ENCODE data around the gene QRSL1.

Gene QRSL1

GRCh38 chr6:106643061-106643460 is 13.7 kb downstream of the QRSL1 start:
- in situ Hi-C loops (cut with HindIII; ENCODE audit: low pct_ligation_motif_present, low sequenced_read_pairs), result no loop called here
- TF ChIP-seq CTCF (IDR thresholded peaks at IDR 0.05; ENCODE audit: low read depth, low read length, missing control alignments), result no peak
- Histone ChIP-seq H3K27me3 (replicated peaks) (no peaks in the 10 kb centered on the region), H3K27ac (no peak overlapping the region), H3K36me3 (replicated peaks) (peaks cover 3% of the 10 kb centered on the region), H3K4me3 (ENCODE audit: low read depth, low read length) (no peak overlapping the region)
- DNase-seq, result no peak

GRCh38 chr6:106648651-106649308 is 19.4 kb downstream of the QRSL1 start:
- H3K4me3 ChIP-seq (ENCODE audit: low read depth, low read length), result no peak overlapping the region
- TF ChIP-seq CTCF (IDR thresholded peaks at IDR 0.05; ENCODE audit: low read depth, low read length, missing control alignments), result no peak
- no peak overlapping the region for H3K27ac ChIP-seq
- H3K36me3 ChIP-seq (replicated peaks), result peaks cover 5% of the 10 kb centered on the region
- in situ Hi-C loops (cut with HindIII; ENCODE audit: low pct_ligation_motif_present, low sequenced_read_pairs), result no loop called here
- H3K27me3 ChIP-seq (replicated peaks), result no peaks in the 10 kb centered on the region
- DNase-seq, result no peak

GRCh38 chr6:106658469-106658868 is 29.1 kb downstream of the QRSL1 start:
- Histone ChIP-seq H3K36me3 (replicated peaks) (peaks cover 16% of the 10 kb centered on the region), H3K4me3 (ENCODE audit: low read depth, low read length) (no peak overlapping the region), H3K27ac (no peak overlapping the region), H3K27me3 (replicated peaks) (no peaks in the 10 kb centered on the region)
- no peak for TF ChIP-seq CTCF (IDR thresholded peaks at IDR 0.05; ENCODE audit: low read depth, low read length, missing control alignments)
- DNase-seq, result no peak
- in situ Hi-C loops (cut with HindIII; ENCODE audit: low pct_ligation_motif_present, low sequenced_read_pairs), result no loop called here

GRCh38 chr6:106659859-106660258 is 30.5 kb downstream of the QRSL1 start:
- in situ Hi-C loops (cut with HindIII; ENCODE audit: low pct_ligation_motif_present, low sequenced_read_pairs), result no loop called here
- H3K36me3 ChIP-seq (replicated peaks), result peaks cover 17% of the 10 kb centered on the region
- H3K4me3 ChIP-seq (ENCODE audit: low read depth, low read length), result no peak overlapping the region
- TF ChIP-seq CTCF (IDR thresholded peaks at IDR 0.05; ENCODE audit: low read depth, low read length, missing control alignments), result no peak
- H3K27ac ChIP-seq, result no peak overlapping the region
- H3K27me3 ChIP-seq (replicated peaks), result no peaks in the 10 kb centered on the region
- no peak for DNase-seq

- in situ Hi-C loops (cut with HindIII; ENCODE audit: low pct_ligation_motif_present, low sequenced_read_pairs), result no loop called here
- no peaks in the 10 kb centered on the region for H3K27me3 ChIP-seq (replicated peaks)
- DNase-seq, result no peak
- no peak overlapping the region for H3K4me3 ChIP-seq (ENCODE audit: low read depth, low read length)
- H3K36me3 ChIP-seq (replicated peaks), result peaks cover 7% of the 10 kb centered on the region
- no peak for TF ChIP-seq CTCF (IDR thresholded peaks at IDR 0.05; ENCODE audit: low read depth, low read length, missing control alignments)
- H3K27ac ChIP-seq, result no peak overlapping the region
Measured at GRCh38 chr6:106662458-106662857, 33.1 kb downstream of the QRSL1 start.
